ENCODE data around the gene CDON.

The CDON gene

DNA sequence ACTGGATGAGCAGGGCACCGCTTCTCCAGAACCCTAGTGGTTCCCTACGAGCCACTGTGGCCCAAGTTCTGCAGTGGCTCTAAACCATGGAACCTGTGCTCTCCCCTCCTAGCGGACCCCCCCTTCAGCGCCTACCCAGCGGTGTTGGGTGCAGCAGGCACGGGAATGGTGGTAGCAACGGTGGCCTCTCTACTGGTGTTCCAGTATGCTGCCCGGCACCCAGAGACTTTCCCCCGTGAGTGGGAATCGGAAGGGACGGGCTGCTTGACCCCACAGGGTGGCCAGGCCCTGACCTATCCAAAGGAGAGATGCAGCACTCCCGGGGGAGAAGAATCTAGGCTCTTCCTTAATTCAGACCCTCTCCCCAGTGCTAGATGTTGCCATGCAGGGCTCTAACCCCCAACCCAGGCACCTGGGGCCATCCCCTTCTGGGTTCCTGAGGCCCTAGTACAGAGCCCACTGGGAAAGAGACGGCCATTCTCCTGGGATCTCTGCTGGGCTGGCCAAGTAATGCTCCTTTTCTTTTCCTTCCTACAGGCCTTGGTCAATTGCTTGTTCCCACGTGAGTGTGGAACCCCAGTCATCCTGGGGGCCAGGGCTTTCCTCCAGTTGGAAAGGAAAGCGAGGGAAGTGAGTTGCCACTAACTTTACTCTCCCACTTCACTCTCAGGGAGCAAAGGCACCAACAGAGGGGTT is 107.6 kb downstream of the CDON start:
- no peaks in the 10 kb centered on the region for H3K9me3 ChIP-seq (ENCODE audit: insufficient read depth, low read depth, low read length)
- H3K4me3 ChIP-seq (ENCODE audit: low read length, poor library complexity, severe bottlenecking) = no peak overlapping the region
- no peak overlapping the region for H3K4me2 ChIP-seq (ENCODE audit: low read depth, low read length, poor library complexity, severe bottlenecking)
- H3K36me3 ChIP-seq (ENCODE audit: insufficient read depth, low read length) = no peaks in the 10 kb centered on the region
- H3K9ac ChIP-seq (ENCODE audit: low read depth, low read length, poor library complexity, severe bottlenecking) = no peak overlapping the region
- H3F3A ChIP-seq (ENCODE audit: low read depth) = no peaks in the 10 kb centered on the region
- no peaks in the 10 kb centered on the region for H4K20me1 ChIP-seq (ENCODE audit: insufficient read depth, low read length, poor library complexity, severe bottlenecking)
- no peak overlapping the region for H2AFZ ChIP-seq (ENCODE audit: low read length)
- no peaks in the 10 kb centered on the region for H3K27me3 ChIP-seq (ENCODE audit: insufficient read depth, low read length, poor library complexity, severe bottlenecking)
- no peak for TF ChIP-seq EZH2phosphoT487 (IDR thresholded peaks at IDR 0.05; ENCODE audit: borderline replicate concordance)
- TF ChIP-seq, protein P1, sequence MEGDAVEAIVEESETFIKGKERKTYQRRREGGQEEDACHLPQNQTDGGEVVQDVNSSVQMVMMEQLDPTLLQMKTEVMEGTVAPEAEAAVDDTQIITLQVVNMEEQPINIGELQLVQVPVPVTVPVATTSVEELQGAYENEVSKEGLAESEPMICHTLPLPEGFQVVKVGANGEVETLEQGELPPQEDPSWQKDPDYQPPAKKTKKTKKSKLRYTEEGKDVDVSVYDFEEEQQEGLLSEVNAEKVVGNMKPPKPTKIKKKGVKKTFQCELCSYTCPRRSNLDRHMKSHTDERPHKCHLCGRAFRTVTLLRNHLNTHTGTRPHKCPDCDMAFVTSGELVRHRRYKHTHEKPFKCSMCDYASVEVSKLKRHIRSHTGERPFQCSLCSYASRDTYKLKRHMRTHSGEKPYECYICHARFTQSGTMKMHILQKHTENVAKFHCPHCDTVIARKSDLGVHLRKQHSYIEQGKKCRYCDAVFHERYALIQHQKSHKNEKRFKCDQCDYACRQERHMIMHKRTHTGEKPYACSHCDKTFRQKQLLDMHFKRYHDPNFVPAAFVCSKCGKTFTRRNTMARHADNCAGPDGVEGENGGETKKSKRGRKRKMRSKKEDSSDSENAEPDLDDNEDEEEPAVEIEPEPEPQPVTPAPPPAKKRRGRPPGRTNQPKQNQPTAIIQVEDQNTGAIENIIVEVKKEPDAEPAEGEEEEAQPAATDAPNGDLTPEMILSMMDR (conservative IDR thresholded peaks at IDR 0.05; ENCODE audit: low read length) = no peak
- no peaks in the 10 kb centered on the region for H3K79me2 ChIP-seq (ENCODE audit: insufficient read depth, low read length)
- H3K4me1 ChIP-seq (ENCODE audit: insufficient read depth, low read length, poor library complexity, severe bottlenecking) = no peaks in the 10 kb centered on the region
- H3K9me2 ChIP-seq (replicated peaks; ENCODE audit: low read depth, low read length) = no peaks in the 10 kb centered on the region

DNA sequence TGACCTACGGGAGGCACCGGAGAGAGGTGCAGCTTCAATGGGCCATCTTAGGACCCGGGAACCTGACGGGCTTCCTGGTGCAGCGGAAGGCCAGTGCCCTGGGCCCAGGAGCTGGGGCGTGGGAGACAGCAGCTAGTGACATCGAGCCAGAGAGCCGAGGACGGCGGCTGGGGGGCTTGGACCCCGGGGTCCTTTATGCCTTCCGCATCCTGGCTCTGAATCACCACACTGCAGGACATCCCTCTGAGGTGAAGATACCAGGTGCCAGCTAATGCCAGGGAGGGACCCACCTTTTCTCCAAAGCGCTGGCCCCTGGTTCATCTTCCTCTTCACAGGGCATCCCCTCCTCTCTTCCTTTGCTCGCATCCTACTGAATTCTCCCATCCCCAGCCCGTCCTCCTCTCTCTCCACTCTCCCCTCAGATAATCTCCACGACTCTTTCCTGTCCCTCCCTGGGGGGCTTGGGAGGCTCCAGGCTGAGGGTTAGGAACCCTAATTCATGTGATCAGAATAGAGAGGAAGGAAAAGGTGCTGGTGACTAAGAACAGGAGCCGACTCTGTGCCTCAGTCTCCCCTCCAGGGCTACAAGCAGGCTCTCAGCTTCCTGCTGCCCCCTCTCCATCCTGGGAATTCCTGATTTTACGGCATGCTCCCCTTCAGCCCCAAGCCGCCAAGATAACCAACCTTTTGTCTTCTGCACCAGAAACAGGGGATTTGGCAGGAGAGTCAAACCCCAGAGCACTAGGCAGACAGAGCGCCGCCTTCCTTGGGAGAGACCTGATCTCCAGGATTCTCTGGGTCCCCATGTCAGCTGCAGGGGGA is 108.3 kb downstream of the CDON start:
- H3K79me2 ChIP-seq (ENCODE audit: insufficient read depth, low read length) = no peaks in the 10 kb centered on the region
- no peaks in the 10 kb centered on the region for H3K9me2 ChIP-seq (replicated peaks; ENCODE audit: low read depth, low read length)
- no peaks in the 10 kb centered on the region for H3K36me3 ChIP-seq (ENCODE audit: insufficient read depth, low read length)
- H3K4me2 ChIP-seq (ENCODE audit: low read depth, low read length, poor library complexity, severe bottlenecking) = no peak overlapping the region
- no peaks in the 10 kb centered on the region for H3K4me1 ChIP-seq (ENCODE audit: insufficient read depth, low read length, poor library complexity, severe bottlenecking)
- no peaks in the 10 kb centered on the region for H4K20me1 ChIP-seq (ENCODE audit: insufficient read depth, low read length, poor library complexity, severe bottlenecking)
- H3F3A ChIP-seq (ENCODE audit: low read depth) = no peaks in the 10 kb centered on the region
- H3K9ac ChIP-seq (ENCODE audit: low read depth, low read length, poor library complexity, severe bottlenecking) = no peak overlapping the region
- no peak overlapping the region for H2AFZ ChIP-seq (ENCODE audit: low read length)
- H3K9me3 ChIP-seq (ENCODE audit: insufficient read depth, low read depth, low read length) = no peaks in the 10 kb centered on the region
- TF ChIP-seq EZH2phosphoT487 (IDR thresholded peaks at IDR 0.05; ENCODE audit: borderline replicate concordance) = no peak
- TF ChIP-seq, protein P1 (conservative IDR thresholded peaks at IDR 0.05; ENCODE audit: low read length) = no peak
- no peaks in the 10 kb centered on the region for H3K27me3 ChIP-seq (ENCODE audit: insufficient read depth, low read length, poor library complexity, severe bottlenecking)
- no peak overlapping the region for H3K4me3 ChIP-seq (ENCODE audit: low read length, poor library complexity, severe bottlenecking)

DNA sequence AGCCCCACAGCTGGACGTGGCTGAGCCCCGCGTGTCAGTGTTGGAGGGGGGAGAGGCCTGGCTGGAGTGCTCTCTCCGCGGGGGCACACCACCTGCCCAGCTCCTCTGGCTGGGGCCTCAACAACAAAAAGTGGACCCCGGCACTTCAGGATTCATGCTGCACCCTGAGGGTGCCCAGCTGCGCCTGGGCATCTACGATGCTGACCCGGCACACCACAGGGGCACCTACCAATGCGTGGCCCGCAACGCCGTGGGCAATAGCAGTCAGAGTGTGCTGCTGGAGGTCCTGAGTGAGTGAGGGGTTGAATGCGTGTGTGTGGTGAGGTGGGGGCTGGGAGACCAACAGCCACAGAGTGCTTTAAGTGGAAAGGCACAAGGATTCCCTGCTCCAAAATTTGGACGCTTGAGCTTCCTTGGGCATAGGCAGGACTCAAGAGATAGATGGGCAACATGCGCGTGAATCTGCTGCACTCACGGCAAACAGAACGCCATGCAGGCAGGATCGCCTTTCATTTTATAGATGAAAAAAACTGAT is 109.2 kb downstream of the CDON start:
- Histone ChIP-seq H3K36me3 (ENCODE audit: insufficient read depth, low read length) (no peaks in the 10 kb centered on the region), H3K9me2 (replicated peaks; ENCODE audit: low read depth, low read length) (no peaks in the 10 kb centered on the region), H3K27me3 (ENCODE audit: insufficient read depth, low read length, poor library complexity, severe bottlenecking) (no peaks in the 10 kb centered on the region), H3K9ac (ENCODE audit: low read depth, low read length, poor library complexity, severe bottlenecking) (no peak overlapping the region), H3K79me2 (ENCODE audit: insufficient read depth, low read length) (no peaks in the 10 kb centered on the region), H3K9me3 (ENCODE audit: insufficient read depth, low read depth, low read length) (no peaks in the 10 kb centered on the region), H4K20me1 (ENCODE audit: insufficient read depth, low read length, poor library complexity, severe bottlenecking) (no peaks in the 10 kb centered on the region), H3K4me2 (ENCODE audit: low read depth, low read length, poor library complexity, severe bottlenecking) (no peak overlapping the region), H3F3A (ENCODE audit: low read depth) (no peaks in the 10 kb centered on the region), H3K4me3 (ENCODE audit: low read length, poor library complexity, severe bottlenecking) (no peak overlapping the region), H2AFZ (ENCODE audit: low read length) (no peak overlapping the region), H3K4me1 (ENCODE audit: insufficient read depth, low read length, poor library complexity, severe bottlenecking) (no peaks in the 10 kb centered on the region)
- TF ChIP-seq, protein P1 (conservative IDR thresholded peaks at IDR 0.05; ENCODE audit: low read length) = no peak
- no peak for TF ChIP-seq EZH2phosphoT487 (IDR thresholded peaks at IDR 0.05; ENCODE audit: borderline replicate concordance)
